WTC11 (cell line): ENCODE results near the gene PREX1. TPM values are rescaled to one million over a fixed set of nuclear protein-coding genes. Genes with fewer than 3 reads are reported as not detected.

Experiments used
- ATAC-seq: fragments of 200-7000 bp; cut with Tn5 transposase; 2 replicates; pipeline ENCODE4 v1.10.0; 2021; ENCODE audit warnings: mild to moderate bottlenecking, moderate library complexity
- CTCF ChIA-PET: fragments of 300-600 bp; sonication (Branson Sonifier 250); formaldehyde crosslinking; loops from one replicate; lab custom pipeline; 2021; ENCODE audit warnings: antibody characterized with exemption; lab: Charles Lee
- POLR2A ChIA-PET: fragments of 350-600 bp; sonication (Branson Sonifier 250); formaldehyde crosslinking; loops from one replicate; lab custom pipeline; 2021; ENCODE audit warnings: antibody characterized with exemption; lab: Charles Lee
- DNase-seq: peaks from one replicate; pipeline ENCODE4 v3.0.0; 2021; ENCODE audit warnings: low spot score
- H3K27ac Mint-ChIP-seq: 2 replicates; pipeline ENCODE4 v1.8.0; 2021; ENCODE audit warnings: mixed read lengths
- H3K27me3 Mint-ChIP-seq: 2 replicates; pipeline ENCODE4 v1.8.0; 2021; ENCODE audit warnings: low read depth, mild to moderate bottlenecking, moderate library complexity, mixed read lengths
- H3K36me3 Mint-ChIP-seq: 2 replicates; pipeline ENCODE4 v1.8.0; 2021; ENCODE audit warnings: mixed read lengths
- H3K4me1 Mint-ChIP-seq: 2 replicates; pipeline ENCODE4 v1.8.0; 2022; ENCODE audit warnings: mixed read lengths
- H3K4me3 Mint-ChIP-seq: 2 replicates; pipeline ENCODE4 v1.8.0; 2021; ENCODE audit warnings: mild to moderate bottlenecking, moderate library complexity, mixed read lengths
- H3K9me3 Mint-ChIP-seq: 2 replicates; pipeline ENCODE4 v1.8.0; 2021; ENCODE audit warnings: mixed read lengths
- ATF1 ChIP-seq: sonication (generic); formaldehyde crosslinking; IDR thresholded peaks from 2 replicates; pipeline ENCODE4 v1.8.1; 2023; ENCODE audit warnings: mild to moderate bottlenecking, moderate library complexity, missing genetic modification reagents
- ATF2 ChIP-seq: sonication (generic); formaldehyde crosslinking; IDR thresholded peaks from 2 replicates; pipeline ENCODE4 v1.8.1; 2022; ENCODE audit warnings: low read depth, missing genetic modification reagents, borderline replicate concordance
- CBFB ChIP-seq: sonication (generic); formaldehyde crosslinking; IDR thresholded peaks from 2 replicates; pipeline ENCODE4 v1.8.1; 2022; ENCODE audit warnings: mild to moderate bottlenecking, low read depth, missing genetic modification reagents
- FOXP1 ChIP-seq: sonication (generic); formaldehyde crosslinking; IDR thresholded peaks from 2 replicates; pipeline ENCODE4 v1.8.0; 2022; ENCODE audit warnings: missing genetic modification reagents, mild to moderate bottlenecking, moderate library complexity, borderline replicate concordance
- HMGA2 ChIP-seq: fragments of 250-450 bp; sonication (Bioruptor Pico); IDR thresholded peaks from 2 replicates; pipeline ENCODE4 v1.4.0; 2021; ENCODE audit warnings: mild to moderate bottlenecking, moderate library complexity
- JAZF1 ChIP-seq: fragments of 250-450 bp; sonication (Bioruptor Pico); IDR thresholded peaks from 2 replicates; pipeline ENCODE4 v1.9.0; 2021; ENCODE audit warnings: moderate library complexity, mild to moderate bottlenecking, inconsistent platforms
- JUN ChIP-seq: sonication (generic); formaldehyde crosslinking; IDR thresholded peaks from 2 replicates; pipeline ENCODE4 v1.8.0; 2023; ENCODE audit warnings: mild to moderate bottlenecking, missing genetic modification reagents
- MLX ChIP-seq: sonication (generic); formaldehyde crosslinking; IDR thresholded peaks from 2 replicates; pipeline ENCODE4 v1.8.1; 2023; ENCODE audit warnings: mild to moderate bottlenecking, missing genetic modification reagents, moderate library complexity
- MXD4 ChIP-seq: fragments of 250-450 bp; sonication (Bioruptor Pico); IDR thresholded peaks from 2 replicates; pipeline ENCODE4 v1.8.0; 2021; ENCODE audit warnings: mild to moderate bottlenecking, moderate library complexity, borderline replicate concordance
- NFYB ChIP-seq: sonication (generic); formaldehyde crosslinking; conservative IDR thresholded peaks from 2 replicates; pipeline ENCODE4 v1.8.0; 2022; ENCODE audit warnings: low read depth, missing genetic modification reagents
- NR1H2 ChIP-seq: sonication (generic); formaldehyde crosslinking; IDR thresholded peaks from 2 replicates; pipeline ENCODE4 v1.9.0; 2021; ENCODE audit warnings: mild to moderate bottlenecking, moderate library complexity, missing genetic modification reagents
- NR2C2 ChIP-seq: sonication (generic); formaldehyde crosslinking; IDR thresholded peaks from 2 replicates; pipeline ENCODE4 v1.8.0; 2022; ENCODE audit warnings: mild to moderate bottlenecking, missing genetic modification reagents
- OVOL2 ChIP-seq: fragments of 250-450 bp; sonication (Bioruptor Pico); IDR thresholded peaks from 2 replicates; pipeline ENCODE4 v1.9.0; 2021; ENCODE audit warnings: mild to moderate bottlenecking, borderline replicate concordance
- PRRX2 ChIP-seq: fragments of 250-450 bp; sonication (Bioruptor Pico); IDR thresholded peaks from 2 replicates; pipeline ENCODE4 v1.8.0; 2021; ENCODE audit warnings: mild to moderate bottlenecking
- SOX15 ChIP-seq: fragments of 250-450 bp; sonication (Bioruptor Pico); IDR thresholded peaks from 2 replicates; pipeline ENCODE4 v1.9.0; 2021; ENCODE audit warnings: mild to moderate bottlenecking
- TEAD1 ChIP-seq: sonication (generic); formaldehyde crosslinking; IDR thresholded peaks from 2 replicates; pipeline ENCODE4 v1.8.0; 2022; ENCODE audit warnings: mild to moderate bottlenecking, missing genetic modification reagents
- ZNF532 ChIP-seq: fragments of 250-450 bp; sonication (Bioruptor Pico); IDR thresholded peaks from 2 replicates; pipeline ENCODE4 v1.9.0; 2021; ENCODE audit warnings: mild to moderate bottlenecking, borderline replicate concordance
- total RNA-seq: library from RNA; stranded (reverse); gene quantifications from 3 replicates; pipeline ENCODE4 v1.2.3, GENCODE V29; 2021
- TF ChIP-seq, protein P1 (sequence below): sonication (generic); formaldehyde crosslinking; IDR thresholded peaks from 2 replicates; pipeline ENCODE4 v1.8.0; 2023; ENCODE audit warnings: mild to moderate bottlenecking, missing genetic modification reagents
- TF ChIP-seq, protein P2 (sequence below): sonication (generic); formaldehyde crosslinking; IDR thresholded peaks from 2 replicates; pipeline ENCODE4 v1.8.1; 2022; ENCODE audit warnings: mild to moderate bottlenecking, moderate library complexity, missing genetic modification reagents
- TF ChIP-seq, protein P3 (sequence below): sonication (generic); formaldehyde crosslinking; IDR thresholded peaks from 2 replicates; pipeline ENCODE4 v1.8.1; 2023; ENCODE audit warnings: mild to moderate bottlenecking, moderate library complexity, missing genetic modification reagents
- TF ChIP-seq, protein P4 (sequence below): fragments of 250-450 bp; sonication (Bioruptor Pico); IDR thresholded peaks from 2 replicates; pipeline ENCODE4 v1.9.0; 2021; ENCODE audit warnings: moderate library complexity, mild to moderate bottlenecking, inconsistent platforms, borderline replicate concordance
- TF ChIP-seq, protein P5 (sequence below): sonication (generic); formaldehyde crosslinking; IDR thresholded peaks from 2 replicates; pipeline ENCODE4 v1.8.1; 2023; ENCODE audit warnings: mild to moderate bottlenecking, missing genetic modification reagents

The PREX1 gene
- total RNA-seq, 1 experiment from 2014 or later = 17.3 TPM

- TF ChIP-seq ZNF532 (CRISPR knock-in tag) = no peak
- no peak for TF ChIP-seq OVOL2 (CRISPR knock-in tag)
- TF ChIP-seq, protein P1, sequence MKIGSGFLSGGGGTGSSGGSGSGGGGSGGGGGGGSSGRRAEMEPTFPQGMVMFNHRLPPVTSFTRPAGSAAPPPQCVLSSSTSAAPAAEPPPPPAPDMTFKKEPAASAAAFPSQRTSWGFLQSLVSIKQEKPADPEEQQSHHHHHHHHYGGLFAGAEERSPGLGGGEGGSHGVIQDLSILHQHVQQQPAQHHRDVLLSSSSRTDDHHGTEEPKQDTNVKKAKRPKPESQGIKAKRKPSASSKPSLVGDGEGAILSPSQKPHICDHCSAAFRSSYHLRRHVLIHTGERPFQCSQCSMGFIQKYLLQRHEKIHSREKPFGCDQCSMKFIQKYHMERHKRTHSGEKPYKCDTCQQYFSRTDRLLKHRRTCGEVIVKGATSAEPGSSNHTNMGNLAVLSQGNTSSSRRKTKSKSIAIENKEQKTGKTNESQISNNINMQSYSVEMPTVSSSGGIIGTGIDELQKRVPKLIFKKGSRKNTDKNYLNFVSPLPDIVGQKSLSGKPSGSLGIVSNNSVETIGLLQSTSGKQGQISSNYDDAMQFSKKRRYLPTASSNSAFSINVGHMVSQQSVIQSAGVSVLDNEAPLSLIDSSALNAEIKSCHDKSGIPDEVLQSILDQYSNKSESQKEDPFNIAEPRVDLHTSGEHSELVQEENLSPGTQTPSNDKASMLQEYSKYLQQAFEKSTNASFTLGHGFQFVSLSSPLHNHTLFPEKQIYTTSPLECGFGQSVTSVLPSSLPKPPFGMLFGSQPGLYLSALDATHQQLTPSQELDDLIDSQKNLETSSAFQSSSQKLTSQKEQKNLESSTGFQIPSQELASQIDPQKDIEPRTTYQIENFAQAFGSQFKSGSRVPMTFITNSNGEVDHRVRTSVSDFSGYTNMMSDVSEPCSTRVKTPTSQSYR (CRISPR knock-in tag) = no peak
- TF ChIP-seq JUN (CRISPR knock-in tag) = no peak
- TF ChIP-seq FOXP1 (CRISPR knock-in tag) = no peak
These were observed 13.2 kb downstream of the PREX1 start (continued) for GRCh38 chr20:48814633-48815032.

DNA sequence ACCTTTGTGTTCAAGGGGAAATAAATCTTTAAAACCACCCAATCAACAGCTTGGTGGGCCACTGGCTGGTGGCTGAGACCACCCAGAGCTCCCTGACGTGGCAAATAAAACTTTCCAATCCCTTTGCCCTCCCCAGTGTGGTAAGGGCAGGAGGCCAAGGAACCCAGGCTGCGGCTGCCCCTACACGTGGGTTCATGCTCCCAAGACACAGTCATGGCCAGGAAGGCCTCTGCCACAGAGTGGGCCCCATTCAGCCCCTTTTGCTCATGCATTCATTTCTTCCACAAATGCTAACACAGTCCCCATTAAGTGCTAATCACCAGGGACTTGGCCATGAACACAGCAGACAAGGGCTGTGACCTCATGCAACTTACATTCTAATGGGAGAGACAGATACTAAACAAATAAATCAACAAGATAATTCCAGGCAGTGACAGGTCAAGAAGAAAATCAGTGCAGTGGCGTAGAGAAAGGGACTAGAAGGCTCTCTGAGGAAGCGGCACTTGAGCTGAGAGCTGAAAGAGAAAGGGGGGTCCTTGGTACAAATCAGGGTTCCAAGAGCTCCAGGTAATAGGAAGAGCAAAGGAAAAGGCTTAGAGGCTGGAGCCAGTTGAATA, 13.8 kb downstream of the PREX1 start:
- Mint-ChIP-seq H3K9me3 (no peaks in the 10 kb centered on the region), H3K4me1 (peaks cover 14% of the 10 kb centered on the region), H3K36me3 (no peaks in the 10 kb centered on the region), H3K27ac (no peak overlapping the region), H3K27me3 (no peaks in the 10 kb centered on the region), H3K4me3 (no peak overlapping the region)
- DNase-seq (no peak), ATAC-seq (no peak)
- CTCF ChIA-PET = interaction anchor here (0.6 to 1.2 kb wide), 2 partner anchors 82 to 156 kb away, joined by 3 to 6 read pairs; no protein-coding TSS in a partner anchor
- POLR2A ChIA-PET = no interaction called here
- no peak for TF ChIP-seq NR2C2 (CRISPR knock-in tag)
- TF ChIP-seq, protein P2, sequence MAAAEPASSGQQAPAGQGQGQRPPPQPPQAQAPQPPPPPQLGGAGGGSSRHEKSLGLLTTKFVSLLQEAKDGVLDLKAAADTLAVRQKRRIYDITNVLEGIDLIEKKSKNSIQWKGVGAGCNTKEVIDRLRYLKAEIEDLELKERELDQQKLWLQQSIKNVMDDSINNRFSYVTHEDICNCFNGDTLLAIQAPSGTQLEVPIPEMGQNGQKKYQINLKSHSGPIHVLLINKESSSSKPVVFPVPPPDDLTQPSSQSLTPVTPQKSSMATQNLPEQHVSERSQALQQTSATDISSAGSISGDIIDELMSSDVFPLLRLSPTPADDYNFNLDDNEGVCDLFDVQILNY (CRISPR knock-in tag) = no peak
- TF ChIP-seq PRRX2 (CRISPR knock-in tag) = no peak
- TF ChIP-seq HMGA2 (CRISPR knock-in tag) = no peak
- TF ChIP-seq, protein P3, sequence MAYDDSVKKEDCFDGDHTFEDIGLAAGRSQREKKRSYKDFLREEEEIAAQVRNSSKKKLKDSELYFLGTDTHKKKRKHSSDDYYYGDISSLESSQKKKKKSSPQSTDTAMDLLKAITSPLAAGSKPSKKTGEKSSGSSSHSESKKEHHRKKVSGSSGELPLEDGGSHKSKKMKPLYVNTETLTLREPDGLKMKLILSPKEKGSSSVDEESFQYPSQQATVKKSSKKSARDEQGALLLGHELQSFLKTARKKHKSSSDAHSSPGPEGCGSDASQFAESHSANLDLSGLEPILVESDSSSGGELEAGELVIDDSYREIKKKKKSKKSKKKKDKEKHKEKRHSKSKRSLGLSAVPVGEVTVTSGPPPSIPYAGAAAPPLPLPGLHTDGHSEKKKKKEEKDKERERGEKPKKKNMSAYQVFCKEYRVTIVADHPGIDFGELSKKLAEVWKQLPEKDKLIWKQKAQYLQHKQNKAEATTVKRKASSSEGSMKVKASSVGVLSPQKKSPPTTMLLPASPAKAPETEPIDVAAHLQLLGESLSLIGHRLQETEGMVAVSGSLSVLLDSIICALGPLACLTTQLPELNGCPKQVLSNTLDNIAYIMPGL (CRISPR knock-in tag) = no peak
- TF ChIP-seq MXD4 = no peak
- TF ChIP-seq CBFB (CRISPR knock-in tag) = no peak
- no peak for TF ChIP-seq SOX15 (CRISPR knock-in tag)
- TF ChIP-seq ATF1 (CRISPR knock-in tag) = no peak
- TF ChIP-seq ATF2 (CRISPR knock-in tag) = no peak
- TF ChIP-seq, protein P4, sequence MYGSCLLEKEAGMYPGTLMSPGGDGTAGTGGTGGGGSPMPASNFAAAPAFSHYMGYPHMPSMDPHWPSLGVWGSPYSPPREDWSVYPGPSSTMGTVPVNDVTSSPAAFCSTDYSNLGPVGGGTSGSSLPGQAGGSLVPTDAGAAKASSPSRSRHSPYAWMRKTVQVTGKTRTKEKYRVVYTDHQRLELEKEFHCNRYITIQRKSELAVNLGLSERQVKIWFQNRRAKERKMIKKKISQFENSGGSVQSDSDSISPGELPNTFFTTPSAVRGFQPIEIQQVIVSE (CRISPR knock-in tag) = no peak
- TF ChIP-seq MLX (CRISPR knock-in tag) = no peak
- no peak for TF ChIP-seq NFYB (CRISPR knock-in tag)
- no peak for TF ChIP-seq JAZF1 (CRISPR knock-in tag)
- TF ChIP-seq, protein P5, sequence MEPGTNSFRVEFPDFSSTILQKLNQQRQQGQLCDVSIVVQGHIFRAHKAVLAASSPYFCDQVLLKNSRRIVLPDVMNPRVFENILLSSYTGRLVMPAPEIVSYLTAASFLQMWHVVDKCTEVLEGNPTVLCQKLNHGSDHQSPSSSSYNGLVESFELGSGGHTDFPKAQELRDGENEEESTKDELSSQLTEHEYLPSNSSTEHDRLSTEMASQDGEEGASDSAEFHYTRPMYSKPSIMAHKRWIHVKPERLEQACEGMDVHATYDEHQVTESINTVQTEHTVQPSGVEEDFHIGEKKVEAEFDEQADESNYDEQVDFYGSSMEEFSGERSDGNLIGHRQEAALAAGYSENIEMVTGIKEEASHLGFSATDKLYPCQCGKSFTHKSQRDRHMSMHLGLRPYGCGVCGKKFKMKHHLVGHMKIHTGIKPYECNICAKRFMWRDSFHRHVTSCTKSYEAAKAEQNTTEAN = no peak
- TF ChIP-seq TEAD1 (CRISPR knock-in tag) = no peak
- no peak for TF ChIP-seq NR1H2
